Esophagus (tissue), 2 donors: ENCODE results near the gene ITGA2B. TPM values are rescaled to one million over a fixed set of nuclear protein-coding genes. Genes with fewer than 3 reads are reported as not detected.

ENCODE experiments used
- H3K27ac ChIP-seq, 2 donors: one replicate each; pipeline ENCODE4 v1.5.1; 2013; ENCODE audit warnings: low read depth in 2 of 2, mild to moderate bottlenecking in 2 of 2, inconsistent platforms in 1 of 2, low read length in 1 of 2, moderate library complexity in 1 of 2
- H3K27me3 ChIP-seq, 2 donors: one replicate each; pipeline ENCODE4 v1.6.1; 2013; ENCODE audit warnings: low read length in 2 of 2, control low read depth in 1 of 2, mild to moderate bottlenecking in 1 of 2; ENCODE audit not compliant: insufficient read depth in 2 of 2, control insufficient read depth in 1 of 2
- H3K36me3 ChIP-seq, 2 donors: one replicate each; pipeline ENCODE4 v1.6.1; 2013; ENCODE audit warnings: low read length in 1 of 2; ENCODE audit not compliant: control insufficient read depth in 2 of 2, insufficient read depth in 2 of 2
- H3K4me1 ChIP-seq, 2 donors: one replicate each; pipeline ENCODE4 v1.6.1; 2013; ENCODE audit warnings: low read length in 1 of 2; ENCODE audit not compliant: control insufficient read depth in 2 of 2, insufficient read depth in 2 of 2
- H3K4me3 ChIP-seq, 2 donors: one replicate each; pipeline ENCODE4 v1.5.1; 2013; ENCODE audit warnings: low read length in 2 of 2, mild to moderate bottlenecking in 2 of 2, low read depth in 1 of 2, moderate library complexity in 1 of 2
- H3K9me3 ChIP-seq, 2 donors: one replicate each; pipeline ENCODE4 v1.6.1; 2013; ENCODE audit warnings: mild to moderate bottlenecking in 2 of 2, low read depth in 1 of 2, low read length in 1 of 2, moderate library complexity in 1 of 2; ENCODE audit not compliant: control insufficient read depth in 2 of 2, insufficient read depth in 1 of 2
- WGBS, 2 donors: extraction: QIAGEN DNeasy Blood & Tissue Kit; methylation state at CpG; one replicate each; pipeline ENCODE4 v1.1.7; 2013; 5-methylcytosine and 5-hydroxymethylcytosine counted together
- polyA plus RNA-seq, 2 donors: library from polyadenylated mRNA; stranded (reverse); fragments of 200-250 nt; gene quantifications; one replicate each; pipeline ENCODE4 v1.2.3, GENCODE V29; 2013
- donor health status: healthy with polysubstance abuse.
- donor health status: Bipolar disorder and iron deficiency.

ITGA2B gene
- polyA plus RNA-seq, 2 donors, result 0.27 to 0.84 TPM

DNA sequence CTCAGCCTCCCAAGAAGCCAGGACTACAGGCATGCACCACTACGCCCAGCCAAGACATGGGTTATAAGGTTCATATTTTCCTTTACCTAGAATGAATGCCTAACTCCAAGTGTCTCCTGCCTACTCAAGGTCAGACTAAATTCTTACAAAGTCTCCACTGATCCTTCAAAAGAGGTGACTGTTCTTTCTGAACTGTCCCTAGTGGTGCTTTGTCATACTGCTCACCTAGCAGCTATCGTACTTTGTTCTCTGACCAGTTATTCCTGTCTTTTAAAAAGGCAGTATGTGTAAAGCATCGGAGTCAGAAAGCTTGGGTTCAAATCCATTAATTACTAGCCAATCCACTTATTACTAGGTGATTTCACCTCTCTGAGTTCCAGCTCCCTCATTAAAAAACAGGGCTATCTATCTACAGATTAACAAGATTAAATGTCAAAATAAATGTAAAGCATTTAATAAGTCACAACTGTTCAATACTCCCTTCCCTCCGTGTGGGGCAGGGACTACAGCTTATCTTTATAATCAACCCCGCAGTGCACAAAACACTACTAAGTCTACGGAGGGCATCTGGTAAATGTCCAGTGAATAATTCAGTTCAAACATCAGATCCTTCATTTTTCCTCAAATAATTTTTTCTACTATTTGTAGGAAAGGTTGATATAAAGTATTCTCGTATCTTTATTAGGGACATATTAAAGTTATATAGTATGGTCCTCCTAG, 20.0 kb upstream of the ITGA2B start:
- Histone ChIP-seq H3K4me1 (no peaks in the 10 kb centered on the region), H3K9me3 (no peaks in the 10 kb centered on the region), H3K27me3 (no peaks in the 10 kb centered on the region), H3K27ac (no peak overlapping the region), H3K36me3 (peaks cover 0 to 2% of the 10 kb centered on the region in 2 donors), H3K4me3 (no peak overlapping the region)
- WGBS, 2 donors, result 82 to 83% methylated on average over 7 of the region's 7 CpGs

DNA sequence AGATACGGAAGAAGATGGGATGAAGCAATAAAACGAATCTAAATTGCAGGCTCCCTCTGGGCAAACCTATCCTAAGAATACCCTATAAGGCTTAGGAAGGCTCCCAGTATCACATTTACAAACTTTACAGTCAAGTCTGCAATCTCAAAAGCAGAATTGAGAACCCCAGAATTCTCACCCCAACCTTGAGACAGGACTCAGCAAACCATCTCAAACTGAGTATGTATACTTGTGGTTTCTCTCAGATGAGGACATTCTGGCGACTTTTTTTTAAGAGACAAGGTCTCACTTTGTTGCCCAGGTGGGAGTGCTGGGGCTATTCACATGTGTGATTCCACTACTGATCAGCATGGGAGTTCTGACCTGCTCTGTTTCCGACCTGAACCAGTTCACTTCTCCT, 19.3 kb upstream of the ITGA2B start:
- H3K4me3 ChIP-seq, result no peak overlapping the region
- no peaks in the 10 kb centered on the region for H3K27me3 ChIP-seq
- 94 to 98% methylated on average over 4 of the region's 4 CpGs for WGBS, 2 donors
- no peaks in the 10 kb centered on the region for H3K9me3 ChIP-seq
- no peak overlapping the region for H3K27ac ChIP-seq
- H3K4me1 ChIP-seq, result no peaks in the 10 kb centered on the region
- H3K36me3 ChIP-seq, result peaks cover 0 to 2% of the 10 kb centered on the region in 2 donors

GRCh38 chr17:44402564-44403172, 13.2 kb upstream of the ITGA2B start:
- WGBS, 2 donors, result 88 to 90% methylated on average over 5 of the region's 5 CpGs
- H3K9me3 ChIP-seq, result no peaks in the 10 kb centered on the region
- H3K27me3 ChIP-seq, result no peaks in the 10 kb centered on the region
- no peaks in the 10 kb centered on the region for H3K4me1 ChIP-seq
- H3K36me3 ChIP-seq, result peaks cover 21 to 22% of the 10 kb centered on the region in 2 donors
- no peak overlapping the region for H3K27ac ChIP-seq
- H3K4me3 ChIP-seq, result no peak overlapping the region

DNA sequence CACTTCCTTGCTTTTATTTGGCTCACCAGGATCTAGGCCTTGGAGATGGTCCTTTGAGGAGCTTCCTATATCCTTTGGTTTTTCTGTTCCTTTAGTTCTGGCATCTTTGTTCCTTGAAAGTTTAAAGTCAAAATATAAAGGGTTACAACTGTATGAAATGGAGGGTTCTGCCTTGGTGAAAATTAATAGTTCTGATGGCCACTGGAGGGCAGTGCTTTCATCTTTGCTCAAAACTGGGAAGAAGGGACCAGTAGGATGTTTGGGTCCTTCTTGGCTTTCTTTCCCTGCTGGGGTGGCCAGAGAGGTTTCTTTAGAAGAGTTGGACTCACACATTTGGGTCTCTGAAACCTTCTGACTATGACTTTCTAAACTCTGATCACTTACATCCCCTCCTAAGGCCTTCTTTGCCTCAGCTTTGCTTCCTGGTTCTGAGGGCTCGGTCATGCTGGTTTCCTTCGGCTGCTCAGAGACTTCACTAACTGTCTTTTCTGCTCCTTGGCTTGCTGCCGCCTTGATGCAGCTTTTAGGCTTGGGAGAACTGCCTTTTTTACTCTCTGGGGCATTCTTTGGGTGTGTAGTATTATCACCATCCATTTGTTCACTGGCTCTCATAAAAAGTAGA, 10.9 kb upstream of the ITGA2B start:
- H3K27me3 ChIP-seq, result no peaks in the 10 kb centered on the region
- H3K4me1 ChIP-seq, result no peaks in the 10 kb centered on the region
- H3K36me3 ChIP-seq, result peaks cover 22 to 26% of the 10 kb centered on the region in 2 donors
- 86 to 87% methylated on average over 3 of the region's 3 CpGs for WGBS, 2 donors
- H3K4me3 ChIP-seq, result no peak overlapping the region
- no peaks in the 10 kb centered on the region for H3K9me3 ChIP-seq
- H3K27ac ChIP-seq, result no peak overlapping the region

DNA sequence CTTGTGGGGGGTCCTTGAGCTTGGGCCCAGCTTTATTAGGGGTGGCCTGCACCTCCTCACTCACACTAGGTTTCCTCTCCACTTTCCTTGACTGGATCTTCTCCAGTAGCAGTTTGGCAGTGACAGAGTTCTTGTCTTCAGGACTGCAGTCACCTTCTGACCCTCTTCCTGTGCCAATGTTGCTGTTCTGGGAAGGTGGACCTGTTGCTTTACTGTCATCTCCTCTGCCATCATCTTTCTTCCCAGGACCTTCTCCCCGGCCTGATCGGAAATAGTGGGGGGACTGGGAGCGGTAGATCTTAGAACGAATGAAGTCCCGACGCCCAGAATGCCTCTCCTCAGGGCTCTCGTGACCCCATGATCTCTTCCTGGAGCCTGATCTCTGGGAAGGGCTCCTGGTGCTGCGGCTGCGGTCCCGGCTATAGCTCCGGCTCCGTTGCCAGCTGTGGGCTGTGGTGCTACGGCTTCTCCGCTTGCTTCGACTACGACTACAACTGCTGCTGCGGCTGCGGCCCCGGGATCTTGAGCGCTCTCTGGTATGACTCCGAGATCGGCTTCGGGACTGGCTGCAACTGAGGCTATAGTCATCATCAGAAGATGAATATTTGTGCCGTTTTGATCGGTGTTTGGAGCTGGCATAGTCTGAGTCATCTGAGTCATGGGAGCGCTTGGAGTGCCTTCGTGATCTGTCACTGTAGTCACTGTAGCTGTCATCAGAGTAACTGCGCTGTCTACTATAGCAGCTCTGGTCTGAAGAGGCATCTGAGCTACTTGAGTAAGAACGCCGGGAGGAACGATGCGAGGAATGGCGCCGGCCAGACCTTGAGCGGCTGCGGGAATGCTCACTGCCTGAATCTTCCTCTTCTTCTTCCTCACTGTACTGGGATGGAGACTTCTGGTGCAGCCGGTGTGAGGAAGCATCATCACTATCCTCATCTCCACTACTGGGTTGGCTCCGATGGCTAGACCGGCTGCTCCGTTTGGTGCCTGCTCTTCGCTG, 9.5 kb upstream of the ITGA2B start:
- H3K9me3 ChIP-seq, result no peaks in the 10 kb centered on the region
- no peak overlapping the region for H3K4me3 ChIP-seq
- H3K27ac ChIP-seq, result no peak overlapping the region
- WGBS, 2 donors, result 96% methylated on average over 40 to 41 of the region's 41 CpGs
- H3K27me3 ChIP-seq, result no peaks in the 10 kb centered on the region
- no peaks in the 10 kb centered on the region for H3K4me1 ChIP-seq
- peaks cover 22 to 26% of the 10 kb centered on the region in 2 donors for H3K36me3 ChIP-seq

- peaks cover 22 to 26% of the 10 kb centered on the region in 2 donors for H3K36me3 ChIP-seq
Observed at GRCh38 chr17:44397479-44398440, 8.3 kb upstream of the ITGA2B start.

DNA sequence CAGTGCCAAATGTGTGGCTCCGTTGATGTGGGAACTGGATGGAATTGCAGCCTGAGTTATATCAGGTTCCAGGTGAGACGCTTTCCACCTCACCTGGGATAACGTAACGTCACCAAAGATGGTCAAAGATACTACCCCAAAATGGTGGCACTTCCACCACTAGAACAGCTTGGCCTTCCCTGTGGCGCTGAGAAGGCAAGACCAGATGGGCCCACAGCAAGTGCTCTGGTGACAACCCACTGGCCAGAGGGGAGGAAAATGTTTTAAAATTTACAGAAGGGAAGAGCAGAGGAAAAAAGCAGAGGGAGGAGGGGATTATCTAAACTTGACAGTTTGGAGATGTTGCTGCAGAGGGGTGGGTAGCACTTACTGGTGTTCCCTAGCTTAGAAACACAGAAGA, 7.5 kb upstream of the ITGA2B start:
- Histone ChIP-seq H3K36me3 (peaks cover 22 to 26% of the 10 kb centered on the region in 2 donors), H3K4me1 (no peaks in the 10 kb centered on the region), H3K9me3 (no peaks in the 10 kb centered on the region), H3K27ac (no peak overlapping the region), H3K27me3 (no peaks in the 10 kb centered on the region), H3K4me3 (no peak overlapping the region)
- WGBS, 2 donors, result 90 to 95% methylated on average over 5 of the region's 5 CpGs

More at GRCh38 chr17:44397479-44398440, 8.3 kb upstream of the ITGA2B start:
- Histone ChIP-seq H3K4me1 (no peaks in the 10 kb centered on the region), H3K27ac (no peak overlapping the region), H3K27me3 (no peaks in the 10 kb centered on the region), H3K9me3 (no peaks in the 10 kb centered on the region), H3K4me3 (no peak overlapping the region)
- WGBS, 2 donors, result 94 to 98% methylated on average over 8 of the region's 8 CpGs

DNA sequence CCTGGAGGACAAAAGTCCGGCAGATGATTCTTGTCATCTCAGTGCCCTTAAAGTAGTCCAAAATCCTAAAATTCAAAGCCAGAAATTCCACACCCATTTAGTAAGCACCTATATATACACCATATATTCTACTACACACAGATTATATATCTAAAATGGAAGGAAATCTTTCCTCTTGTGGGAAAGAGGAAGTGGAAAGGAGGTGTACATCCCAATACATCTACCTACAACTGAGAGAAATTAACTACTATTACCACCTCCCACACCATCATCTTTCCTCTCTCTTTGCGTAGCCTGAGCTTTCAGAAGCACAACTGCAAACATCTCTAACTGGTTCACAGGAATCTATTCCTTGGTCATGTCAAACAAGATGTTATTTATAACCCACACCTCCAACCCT, 5.4 kb upstream of the ITGA2B start:
- Histone ChIP-seq H3K4me1 (no peaks in the 10 kb centered on the region), H3K27me3 (no peaks in the 10 kb centered on the region), H3K27ac (no peak overlapping the region), H3K36me3 (peaks cover 14 to 20% of the 10 kb centered on the region in 2 donors), H3K9me3 (no peaks in the 10 kb centered on the region), H3K4me3 (no peak overlapping the region)
- WGBS, 2 donors, result 96 to 97% methylated on average over 2 of the region's 2 CpGs
